HG03442 (cell line): ENCODE results near the gene PARVB.

Experiments used
- ATAC-seq: cut with Tn5 transposase; IDR thresholded peaks from one replicate; pipeline ENCODE4 v1.9.1; 2021; ENCODE audit warnings: mild to moderate bottlenecking, moderate library complexity; ENCODE audit not compliant: unreplicated experiment

The PARVB gene

GRCh38 chr22:44179989-44180705 lies 156.0 kb downstream of the PARVB start:
- ATAC-seq, result no peak

GRCh38 chr22:44180706-44181032 lies 156.6 kb downstream of the PARVB start, which contains the start of gene PARVG:
Gene PARVG (plus strand): TSS chr22:44180925. CDS start chr22:44183330, 2,405 bp downstream.
- ATAC-seq, result no peak

- ATAC-seq, result no peak
These were observed 157.2 kb downstream of the PARVB start for GRCh38 chr22:44181033-44181911.

GRCh38 chr22:44181912-44182587 lies 157.9 kb downstream of the PARVB start:
- no peak for ATAC-seq

- no peak for ATAC-seq
These were observed 158.6 kb downstream of the PARVB start for GRCh38 chr22:44182588-44183286.

- ATAC-seq, result no peak
These were observed 159.1 kb downstream of the PARVB start for GRCh38 chr22:44183287-44183588.

- ATAC-seq, result no peak
These were observed 159.9 kb downstream of the PARVB start for GRCh38 chr22:44184006-44184405.

- no peak for ATAC-seq
These were observed 161.4 kb downstream of the PARVB start for GRCh38 chr22:44185237-44186120.

GRCh38 chr22:44186121-44186510 lies 162.0 kb downstream of the PARVB start:
- ATAC-seq, result no peak

- ATAC-seq, result no peak
These were observed 162.6 kb downstream of the PARVB start for GRCh38 chr22:44186737-44187136.

GRCh38 chr22:44187652-44188230 lies 163.6 kb downstream of the PARVB start:
- ATAC-seq, result no peak

- ATAC-seq, result no peak
These were observed 164.2 kb downstream of the PARVB start for GRCh38 chr22:44188316-44188715.

- ATAC-seq, result no peak
These were observed 165.0 kb downstream of the PARVB start for GRCh38 chr22:44188986-44189630.

GRCh38 chr22:44190381-44190976 lies 166.4 kb downstream of the PARVB start:
- ATAC-seq, result no peak

- no peak for ATAC-seq
These were observed 166.9 kb downstream of the PARVB start for GRCh38 chr22:44191036-44191454.

- ATAC-seq, result no peak
These were observed 168.2 kb downstream of the PARVB start for GRCh38 chr22:44192098-44192815.

GRCh38 chr22:44192816-44193534 lies 168.9 kb downstream of the PARVB start:
- no peak for ATAC-seq

GRCh38 chr22:44193535-44193891 lies 169.4 kb downstream of the PARVB start:
- no peak for ATAC-seq
